KBM-7 (cell line): ENCODE data around the gene ZNF428.
"Not testable (repeated sequence)": the region's sequence is repeated elsewhere in the genome, so short reads cannot be mapped to it uniquely, and the experiment has no call there.

Experiments used
- DNase-seq: peaks from one replicate; pipeline ENCODE4 v3.0.0-alpha.2; 2015
- in situ Hi-C: fragments of 300-500 bp; cut with MboI; formaldehyde crosslinking; loops from 2 replicates; pipeline ENCODE4 v1.14.3; 2020; ENCODE audit warnings: low sequenced_read_pairs, low pct_unique_long_range_greater_than_20kb, mixed read lengths

Gene ZNF428

DNA sequence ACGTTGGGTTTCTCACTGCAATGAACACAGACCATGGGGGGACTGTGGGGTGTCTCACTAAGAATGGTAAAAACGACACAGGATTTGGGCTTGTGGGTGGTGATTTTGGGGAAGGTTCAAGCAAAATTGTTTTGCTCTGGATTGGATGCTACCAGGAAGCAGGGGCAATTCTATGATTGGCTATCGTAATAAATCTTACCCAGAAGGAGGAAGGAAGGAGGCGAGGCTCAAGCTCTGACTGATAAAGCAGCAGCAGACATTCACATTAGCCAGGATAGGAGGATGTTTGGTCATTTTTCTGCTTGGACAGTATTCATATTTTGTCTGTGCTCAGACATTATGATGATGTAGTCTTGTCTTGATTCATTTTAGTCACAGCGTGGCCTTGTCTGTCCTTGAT, 21.6 kb downstream of the ZNF428 start:
- in situ Hi-C loops: no loop called here
- peak; percentile 23 for DNase-seq

DNA sequence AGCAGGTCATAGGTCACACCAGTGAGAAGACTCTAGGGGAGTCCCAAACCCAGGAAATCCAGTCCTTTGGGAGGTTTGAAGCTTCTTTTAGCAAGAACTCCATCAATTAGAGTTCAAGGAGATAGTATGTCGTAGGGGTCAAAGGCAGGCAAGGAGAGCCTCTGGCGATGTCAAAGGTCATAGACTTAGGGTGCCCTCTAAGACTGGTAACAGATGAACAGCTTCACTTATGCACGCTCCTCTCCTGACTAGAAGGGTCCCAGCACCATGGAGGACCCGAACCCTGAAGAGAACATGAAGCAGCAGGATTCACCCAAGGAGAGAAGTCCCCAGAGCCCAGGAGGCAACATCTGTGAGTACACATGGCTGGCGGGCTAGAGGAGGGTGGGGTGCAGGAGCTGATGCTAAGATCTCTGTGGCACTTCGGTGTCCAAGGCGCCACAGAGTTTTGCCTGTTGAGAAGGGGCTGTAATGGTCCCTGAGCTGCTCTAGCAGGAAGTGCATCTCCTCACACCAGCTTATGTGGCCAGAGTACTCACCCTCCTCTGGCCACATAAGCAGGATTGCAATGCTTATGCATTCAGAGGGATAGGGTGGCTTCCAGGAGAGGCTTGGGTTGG, 22.5 kb downstream of the ZNF428 start:
- in situ Hi-C loops: no loop called here
- DNase-seq: no peak

- DNase-seq: peak; percentile 99
- in situ Hi-C loops: no loop called here
Measured at GRCh38 chr19:43595999-43596841, 23.2 kb downstream of the ZNF428 start, which contains the start of the genes IRGQ and ZNF576. Gene IRGQ, minus strand, starts transcription at chr19:43596134. Its CDS starts 796 bp downstream, at chr19:43595338. Gene ZNF576, plus strand, starts transcription at chr19:43596595. Its CDS starts 514 bp downstream, at chr19:43597109.

GRCh38 chr19:43595605-43595998, 23.8 kb downstream of the ZNF428 start:
- in situ Hi-C loops: no loop called here
- no peak for DNase-seq

GRCh38 chr19:43594710-43595604, 24.5 kb downstream of the ZNF428 start:
- in situ Hi-C loops: no loop called here
- peak; percentile 83 for DNase-seq

DNA sequence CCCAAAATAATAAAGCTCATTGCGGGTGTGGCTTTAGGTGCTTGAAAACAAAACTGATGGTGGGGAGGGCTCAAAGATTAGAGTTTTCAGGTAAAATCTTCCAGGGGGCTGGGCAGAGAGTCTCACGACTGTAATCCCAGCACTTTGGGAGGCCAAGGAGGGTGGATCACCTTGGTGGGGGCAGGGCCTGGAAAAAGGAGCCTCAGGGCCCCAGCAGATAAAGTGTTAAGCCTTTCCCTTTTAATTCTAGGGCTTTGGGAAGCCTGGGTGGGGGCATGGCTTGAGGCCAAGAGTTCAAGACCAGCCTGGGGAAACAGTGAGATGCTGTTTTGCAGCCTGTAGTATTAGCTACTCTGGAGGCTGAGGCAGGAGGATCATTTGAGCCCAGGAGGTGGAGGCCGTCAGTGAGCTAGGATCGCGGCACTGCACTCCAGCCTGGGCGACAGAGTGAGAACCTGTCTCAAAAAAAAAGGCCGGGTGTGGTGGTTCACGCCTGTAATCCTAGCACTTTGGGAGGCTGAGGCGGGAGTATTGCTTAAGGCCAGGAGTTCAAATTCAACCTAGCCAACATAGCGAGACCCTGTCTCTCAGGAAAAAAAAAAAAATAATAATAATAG, 25.2 kb downstream of the ZNF428 start:
- DNase-seq: no peak
- in situ Hi-C loops: no loop called here

DNA sequence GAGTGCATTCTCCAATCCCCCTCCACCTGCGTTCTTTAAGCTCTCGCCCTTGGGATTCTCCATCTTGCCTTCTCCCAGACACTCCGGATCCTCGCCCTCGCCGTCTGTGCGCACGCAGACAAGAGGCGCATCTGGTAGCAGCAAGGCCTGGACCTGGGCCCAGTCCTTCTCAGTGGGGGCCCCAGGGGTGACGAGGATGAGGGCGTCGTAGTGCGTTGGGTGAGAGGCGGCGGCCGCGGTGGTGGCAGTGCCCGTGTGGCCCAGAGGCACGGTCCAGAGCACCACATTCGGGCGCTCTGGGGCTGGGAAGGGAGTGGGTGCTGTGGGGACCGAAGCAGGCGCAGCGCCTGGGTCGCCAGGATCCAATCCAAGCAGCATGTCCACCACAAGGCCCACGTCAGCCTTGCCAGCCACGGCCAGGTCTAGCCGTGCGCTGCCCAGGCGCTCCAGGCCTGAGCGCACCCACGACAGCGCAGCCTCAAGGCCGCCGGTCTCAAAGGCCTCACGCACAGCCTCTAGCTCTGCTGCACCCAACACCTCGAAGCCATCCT, 26.6 kb downstream of the ZNF428 start:
- no peak for DNase-seq
- in situ Hi-C loops: no loop called here

DNA sequence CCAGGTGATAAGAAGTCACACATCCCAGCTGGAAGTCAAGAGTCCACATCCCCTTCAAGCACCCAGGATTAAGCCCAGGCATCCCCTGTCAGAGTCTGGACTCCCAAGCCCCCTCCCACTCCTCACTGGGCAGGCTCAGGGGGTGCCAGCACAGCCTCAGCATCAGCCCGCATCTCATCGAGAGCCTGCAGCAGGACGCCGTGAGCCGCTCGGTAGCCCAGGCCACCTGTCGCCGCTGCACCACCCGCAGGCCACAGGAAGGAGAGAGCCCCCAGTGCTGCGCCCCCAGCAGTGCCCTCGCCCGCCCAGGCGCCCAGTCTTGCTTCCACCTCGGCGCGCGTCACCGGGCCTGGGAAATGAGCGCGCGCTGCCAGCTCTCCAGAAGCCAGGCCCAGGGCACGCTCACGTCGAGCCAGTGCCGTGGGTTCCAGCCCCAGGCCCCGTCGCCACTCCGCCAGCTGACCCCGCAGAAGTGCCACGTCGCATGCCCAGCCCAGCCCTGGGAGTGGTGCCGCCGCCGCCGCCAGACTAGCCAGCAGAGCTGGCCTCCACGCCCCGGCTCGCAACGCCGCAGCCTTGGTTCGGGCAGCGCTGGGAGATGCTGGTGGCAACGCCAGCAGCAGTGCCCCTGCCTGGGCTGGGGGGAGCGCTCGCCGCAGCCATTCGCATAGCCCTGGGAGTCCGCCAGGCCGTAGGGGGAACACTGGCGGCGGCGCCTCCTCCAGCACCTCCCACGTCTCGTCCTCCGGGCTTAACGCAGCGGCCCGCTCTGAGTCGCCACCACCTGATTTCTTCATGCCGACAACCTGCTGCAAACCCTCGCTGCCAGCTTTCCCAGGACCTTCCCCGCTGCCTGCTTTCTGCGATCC, 27.3 kb downstream of the ZNF428 start:
- in situ Hi-C loops: no loop called here

DNA sequence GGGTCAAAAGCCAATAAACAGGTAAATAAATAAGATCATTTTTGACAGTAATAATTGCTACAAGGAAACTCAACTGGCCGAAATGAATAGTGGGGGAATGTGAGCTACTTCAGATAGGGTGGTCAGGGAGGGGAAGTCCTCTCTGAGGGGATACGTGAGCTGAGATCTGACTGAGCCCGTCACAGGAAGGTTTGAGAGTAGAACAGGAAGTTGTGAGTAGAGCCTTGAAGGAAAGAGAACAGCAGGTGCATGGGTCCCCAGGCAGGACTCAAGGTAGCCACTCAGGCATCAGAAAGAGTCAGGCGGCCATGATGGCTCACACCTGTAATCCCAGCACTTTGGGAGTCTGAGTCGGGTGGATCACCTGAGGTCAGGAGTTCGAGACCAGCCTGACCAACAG, 29.8 kb downstream of the ZNF428 start:
- in situ Hi-C loops: no loop called here
- no peak for DNase-seq

More for the DNA sequence above, 27.3 kb downstream of the ZNF428 start:
- no peak for DNase-seq

DNA sequence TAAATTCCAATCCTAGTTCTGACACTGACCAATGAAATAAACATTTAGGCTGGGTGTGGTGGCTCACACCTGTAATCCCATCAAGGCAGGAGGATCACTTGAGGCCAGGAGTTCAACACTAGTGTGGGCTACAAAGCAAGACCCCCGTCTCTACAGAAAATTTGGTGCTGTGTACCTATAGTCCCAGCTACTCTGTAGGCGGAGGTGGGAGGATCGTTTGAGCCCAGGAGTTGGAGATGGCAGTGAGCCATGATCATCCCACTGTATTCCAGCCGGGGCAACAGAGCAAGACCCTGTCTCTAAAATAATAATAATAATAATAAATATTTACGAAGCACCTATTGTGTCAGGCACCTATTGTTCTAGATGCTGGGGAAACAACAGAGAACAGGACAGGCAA, 30.2 kb downstream of the ZNF428 start:
- no peak for DNase-seq
- in situ Hi-C loops: no loop called here

GRCh38 chr19:43587029-43587428, 32.4 kb downstream of the ZNF428 start:
- in situ Hi-C loops, DNase-seq: not testable (repeated sequence)

GRCh38 chr19:43586346-43586745, 33.1 kb downstream of the ZNF428 start:
- DNase-seq: no peak
- in situ Hi-C loops: no loop called here

DNA sequence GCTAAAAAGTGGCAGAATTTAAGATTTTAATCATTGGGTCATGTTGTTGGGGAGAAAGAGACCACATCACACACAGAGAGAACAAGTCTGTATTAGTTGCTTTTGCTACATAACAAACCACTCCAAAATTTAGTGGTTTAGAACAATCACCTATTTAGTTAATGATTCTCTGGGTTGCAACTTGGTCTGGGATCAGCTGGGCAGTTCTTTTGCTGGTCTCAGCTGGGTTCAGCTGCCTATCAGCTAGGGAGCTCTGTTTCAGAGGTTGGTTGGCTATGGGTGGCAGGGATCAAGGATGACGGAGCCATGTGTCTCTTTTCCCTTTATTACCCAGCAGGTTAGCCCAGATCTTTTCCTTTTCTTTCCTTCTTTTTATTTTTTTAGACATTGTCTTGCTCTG, 34.9 kb downstream of the ZNF428 start:
- DNase-seq: no peak
- in situ Hi-C loops: no loop called here

DNA sequence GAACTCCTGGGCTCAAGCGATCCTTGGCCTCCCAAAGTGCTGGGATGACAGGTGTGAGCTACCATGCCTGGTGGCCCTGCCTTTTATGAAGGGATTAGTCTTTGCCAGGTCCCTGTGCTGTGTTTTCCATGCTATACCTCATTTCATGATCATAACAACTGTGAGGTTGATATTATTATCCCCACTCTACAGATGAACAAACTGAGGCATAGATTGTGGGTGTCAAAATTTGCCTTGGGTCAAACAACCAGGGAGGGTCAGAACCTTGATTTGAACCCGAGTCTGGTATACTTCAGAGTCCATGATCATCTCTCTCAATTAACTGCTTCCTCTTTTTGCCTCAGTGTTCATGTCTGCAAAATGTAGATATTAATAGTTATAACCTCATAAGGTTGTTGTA, 36.9 kb downstream of the ZNF428 start:
- no peak for DNase-seq
- in situ Hi-C loops: no loop called here

DNA sequence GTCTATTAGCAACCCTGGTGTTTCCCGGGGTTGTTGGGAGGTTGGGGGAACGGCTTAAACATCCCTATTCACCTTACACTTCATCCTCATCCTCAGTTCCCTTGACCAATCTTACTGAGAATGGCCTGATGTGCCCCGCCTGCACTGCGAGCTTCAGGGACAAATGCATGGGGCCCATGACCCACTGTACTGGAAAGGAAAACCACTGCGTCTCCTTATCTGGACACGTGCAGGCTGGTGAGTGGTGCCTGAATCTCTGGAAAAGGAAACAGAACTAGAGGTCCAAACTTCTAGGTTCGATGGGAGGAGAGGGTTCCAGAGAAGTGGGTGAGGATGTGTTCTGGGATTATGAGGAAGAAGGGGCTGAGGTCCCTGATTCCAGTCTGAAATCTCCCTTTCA, 38.0 kb downstream of the ZNF428 start:
- in situ Hi-C loops: no loop called here
- no peak for DNase-seq

- no peak for DNase-seq
- in situ Hi-C loops: no loop called here
Measured at GRCh38 chr19:43578787-43579186, 40.6 kb downstream of the ZNF428 start.

- in situ Hi-C loops: no loop called here
- no peak for DNase-seq
Measured at GRCh38 chr19:43575955-43576878, 43.2 kb downstream of the ZNF428 start.
